ENCODE data around the gene GNS.

Gene GNS

DNA sequence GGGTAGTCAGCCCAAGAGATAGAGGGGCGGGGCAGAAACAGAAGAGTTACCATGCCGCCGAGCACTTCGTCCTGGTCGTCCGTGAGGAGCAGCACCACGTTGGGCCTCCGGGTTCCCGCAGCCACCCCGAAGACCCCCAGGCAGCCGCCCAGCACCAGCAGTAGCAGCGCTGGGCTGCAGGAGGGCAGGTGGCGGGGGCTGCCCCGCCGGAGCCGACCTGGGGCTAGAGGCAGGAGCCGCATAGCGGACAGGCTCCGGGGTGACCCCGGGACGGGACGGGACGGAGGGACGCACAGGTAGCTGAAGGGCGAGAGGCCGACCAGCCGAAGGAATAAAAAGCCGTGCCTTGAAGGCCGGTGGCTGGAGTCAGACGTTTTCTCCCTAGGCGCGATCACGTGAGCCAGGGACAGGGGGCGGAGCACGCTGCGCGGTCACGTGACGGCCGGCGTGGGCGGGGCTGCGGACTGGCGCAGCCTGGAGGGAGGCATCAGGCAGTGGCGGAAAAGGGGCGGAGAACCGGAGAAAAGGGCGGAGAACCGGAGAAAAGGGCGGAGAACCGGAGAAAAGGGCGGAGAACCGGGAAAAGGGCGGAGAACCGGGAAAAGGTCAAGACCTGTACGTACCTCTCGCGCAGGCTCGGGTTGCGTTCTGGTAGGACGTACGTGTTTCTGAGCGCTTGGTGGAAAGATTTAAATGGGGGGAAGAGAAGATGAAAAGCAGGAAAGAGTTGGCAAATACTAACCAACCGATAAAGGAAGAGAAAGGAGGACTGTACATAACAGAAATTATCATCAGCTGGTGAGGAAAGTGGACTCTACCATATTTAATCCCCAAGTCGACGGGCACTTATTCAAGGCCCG lies at the start of gene GNS:
Gene GNS, minus strand, starts transcription at position 372 of the 860 bp plus-strand sequence. Its CDS starts 130 bp downstream, at position 242.
- peak; percentile 93 for DNase-seq

- no peak for DNase-seq
Measured at GRCh38 chr12:64808110-64808509, 48.9 kb upstream of the GNS start.

- DNase-seq = peak; percentile 62
Measured at GRCh38 chr12:64806593-64807460, 47.6 kb upstream of the GNS start.

GRCh38 chr12:64806173-64806572 lies 47.0 kb upstream of the GNS start:
- DNase-seq = no peak

- DNase-seq = peak; percentile 25
Measured at GRCh38 chr12:64802180-64802775, 43.1 kb upstream of the GNS start.

GRCh38 chr12:64801381-64801780 lies 42.2 kb upstream of the GNS start:
- DNase-seq = no peak

GRCh38 chr12:64800640-64801039 lies 41.4 kb upstream of the GNS start:
- DNase-seq = no peak

DNA sequence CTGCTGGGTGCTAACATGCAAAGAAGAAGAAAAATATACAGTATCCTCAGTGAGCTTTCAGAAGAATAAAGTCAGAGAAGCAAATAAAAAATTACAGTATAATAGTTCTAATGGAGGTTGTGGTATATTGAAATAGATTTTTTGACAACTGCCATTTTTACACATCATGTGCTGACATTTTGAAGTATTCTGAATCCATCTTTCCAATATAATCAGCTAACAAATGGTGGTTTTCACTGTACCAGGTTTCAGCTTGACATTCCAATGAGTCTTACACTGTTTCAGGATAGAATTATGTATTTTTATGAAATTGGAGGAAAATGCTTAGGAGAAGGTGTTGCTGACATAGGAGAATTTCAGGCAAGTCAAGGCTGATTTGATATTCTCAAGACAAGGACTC lies 39.0 kb upstream of the GNS start:
- DNase-seq = no peak

GRCh38 chr12:64797156-64797555 lies 38.0 kb upstream of the GNS start:
- DNase-seq = no peak

- DNase-seq = peak; percentile 86
Measured at GRCh38 chr12:64796205-64796845, 37.1 kb upstream of the GNS start.

- DNase-seq = no peak
Measured at GRCh38 chr12:64794305-64794704, 35.1 kb upstream of the GNS start.

- DNase-seq = no peak
Measured at GRCh38 chr12:64793610-64794009, 34.4 kb upstream of the GNS start.

DNA sequence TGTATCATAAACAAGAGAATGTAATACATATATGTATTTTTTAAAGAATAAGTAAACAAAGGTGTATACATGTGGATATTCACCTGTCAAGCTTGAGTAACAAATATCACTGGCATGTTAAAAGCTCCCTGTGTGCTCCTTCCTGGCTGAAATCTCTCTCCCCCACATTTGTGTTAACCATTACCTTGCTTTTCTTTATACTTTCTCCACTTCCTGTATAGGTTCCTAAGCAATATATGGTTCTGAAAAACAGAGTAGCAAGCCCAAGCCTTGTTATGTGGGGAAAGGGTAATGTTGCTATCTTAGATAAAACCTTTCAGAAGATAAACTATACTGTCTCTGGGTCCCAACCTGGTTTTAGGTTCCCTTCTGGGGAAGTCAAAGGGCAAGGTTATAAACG lies 32.9 kb upstream of the GNS start:
- no peak for DNase-seq

GRCh38 chr12:64791036-64791435 lies 31.8 kb upstream of the GNS start:
- peak; percentile 57 for DNase-seq

DNA sequence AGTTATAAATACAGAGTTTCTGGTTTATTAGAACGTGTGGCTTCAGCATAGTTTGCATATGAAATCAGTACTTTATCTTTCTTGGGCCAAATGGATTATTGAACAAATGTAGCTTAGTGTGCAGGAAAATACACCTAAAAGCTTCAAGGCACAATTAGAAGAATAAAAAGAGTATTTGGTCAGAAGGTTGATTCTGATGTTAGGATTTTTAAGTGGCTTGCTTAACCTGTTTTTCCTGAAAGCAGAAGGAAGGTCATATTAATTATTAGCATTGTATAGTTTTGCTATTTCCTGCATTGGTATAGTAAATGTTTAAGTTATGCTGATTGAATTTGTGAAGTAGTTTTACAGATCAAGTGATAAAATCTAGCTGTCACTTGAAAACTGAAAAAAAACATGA lies 31.0 kb upstream of the GNS start:
- DNase-seq = no peak

GRCh38 chr12:64785838-64786237 lies 26.6 kb upstream of the GNS start:
- no peak for DNase-seq

- DNase-seq = no peak
Measured at GRCh38 chr12:64782191-64782876, 23.1 kb upstream of the GNS start.

GRCh38 chr12:64781280-64782190 lies 22.3 kb upstream of the GNS start:
- DNase-seq = no peak

DNA sequence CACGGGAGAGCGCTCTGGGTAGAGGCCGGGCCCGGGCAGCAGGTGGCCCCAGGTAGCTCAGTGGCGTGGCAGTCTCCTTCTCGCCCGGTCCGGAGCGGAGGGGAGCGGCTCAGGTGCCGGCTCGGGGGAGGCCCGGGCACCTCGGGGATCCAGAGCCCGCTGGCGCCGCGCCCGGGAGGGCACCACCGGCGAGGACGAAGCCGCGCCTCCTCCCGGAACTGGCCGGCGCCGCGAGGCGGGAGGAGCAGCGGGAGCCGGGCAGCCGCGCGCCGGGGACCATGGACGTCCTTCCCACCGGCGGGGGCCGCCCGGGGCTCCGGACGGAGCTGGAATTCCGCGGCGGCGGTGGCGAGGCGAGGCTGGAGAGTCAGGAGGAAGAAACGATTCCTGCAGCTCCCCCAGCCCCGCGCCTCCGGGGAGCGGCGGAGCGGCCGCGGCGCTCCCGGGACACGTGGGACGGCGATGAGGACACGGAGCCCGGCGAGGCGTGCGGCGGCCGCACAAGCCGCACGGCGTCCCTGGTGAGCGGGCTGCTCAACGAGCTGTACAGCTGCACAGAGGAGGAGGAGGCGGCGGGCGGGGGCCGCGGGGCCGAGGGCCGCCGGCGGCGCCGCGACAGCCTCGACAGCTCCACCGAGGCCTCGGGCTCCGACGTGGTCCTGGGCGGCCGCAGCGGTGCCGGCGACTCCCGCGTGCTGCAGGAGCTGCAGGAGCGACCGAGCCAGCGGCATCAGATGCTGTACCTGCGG lies 21.5 kb upstream of the GNS start:
- DNase-seq = no peak

- no peak for DNase-seq
Measured at GRCh38 chr12:64780132-64780530, 20.9 kb upstream of the GNS start.

All from fibroblast of upper back skin (primary cell).